ENCODE measurements around the gene FBF1. TPM values are rescaled to one million over a fixed set of nuclear protein-coding genes. Genes with fewer than 3 reads are reported as not detected.

Gene FBF1
- total RNA-seq, 6 experiments from 2014 or later: 0.86 to 3.1 (median 2.7) TPM

DNA sequence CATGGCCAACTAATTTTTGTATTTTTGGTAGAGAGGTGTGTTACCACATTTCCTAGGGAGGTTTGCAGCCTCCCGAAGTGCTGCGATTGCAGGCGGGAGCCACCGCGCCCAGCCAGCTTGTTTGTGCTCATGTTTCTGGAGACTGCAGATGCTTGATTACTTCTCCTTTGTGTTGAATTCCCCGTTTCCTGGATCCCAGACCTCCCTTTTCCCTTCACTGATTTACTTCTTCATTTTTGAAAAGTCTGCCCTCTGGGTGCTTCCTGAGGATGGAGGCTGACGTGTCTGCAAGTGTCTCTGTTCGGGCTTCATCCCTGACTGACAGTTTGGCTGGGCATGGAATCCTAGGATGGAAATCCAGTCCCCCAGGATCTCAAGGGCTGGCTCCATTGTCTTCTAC lies 55.4 kb downstream of the FBF1 start:
- 65% methylated on average over 7 of the region's 8 CpGs for WGBS (ENCODE audit: insufficient coverage, low coverage, low lambda C conversion rate, missing lambda C conversion rate)
- Histone ChIP-seq H3K27ac (no peak overlapping the region), H3K36me3 (no peaks in the 10 kb centered on the region), H3K9me3 (no peaks in the 10 kb centered on the region), H3K4me1 (no peaks in the 10 kb centered on the region), H3K27me3 (no peaks in the 10 kb centered on the region), H3K4me3 (no peak overlapping the region)
- intact Hi-C loops (cut with DNase I): no loop called here
- ATAC-seq: no peak
- no peak for DNase-seq
- TF ChIP-seq CTCF (IDR thresholded peaks at IDR 0.05): no peak
- TF ChIP-seq POLR2A (IDR thresholded peaks at IDR 0.05): no peak

DNA sequence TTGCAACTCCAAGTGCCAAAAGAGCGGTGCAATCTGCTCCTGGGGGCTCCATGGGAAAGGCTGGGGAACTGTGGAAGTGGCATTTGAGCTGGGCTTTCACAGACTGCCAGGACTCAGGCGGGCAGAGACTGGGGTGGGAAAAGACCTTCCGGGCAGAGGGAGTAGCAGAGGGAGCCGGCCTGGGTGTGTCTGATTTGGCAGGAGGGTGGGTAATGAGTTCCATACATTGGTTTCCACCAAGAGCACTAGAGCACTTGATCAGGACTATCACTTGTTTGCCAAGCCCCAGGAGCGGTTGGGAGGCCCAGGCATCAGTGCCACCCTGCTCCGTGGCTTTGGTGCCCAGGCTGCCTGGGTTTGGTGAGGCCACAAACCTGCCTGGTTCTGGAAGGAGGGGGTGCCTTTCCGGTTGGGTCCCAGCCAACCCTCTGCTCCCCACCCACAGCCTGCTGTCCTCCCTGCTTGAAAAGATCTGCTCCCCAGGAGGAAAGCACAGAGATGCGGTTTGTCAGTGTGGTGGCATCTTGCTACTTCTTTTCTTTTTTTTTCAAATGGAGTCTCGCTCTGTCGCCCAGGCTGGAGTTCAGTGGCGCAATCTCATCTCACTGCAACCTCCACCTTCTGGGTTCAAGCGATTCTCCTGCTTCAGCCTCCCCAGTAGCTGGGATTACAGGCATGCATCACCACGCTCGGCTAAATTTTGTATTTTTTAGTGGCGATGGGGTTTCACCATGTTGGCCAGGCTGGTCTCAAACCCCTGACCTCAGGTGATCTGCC lies 59.0 kb downstream of the FBF1 start:
- intact Hi-C loops (cut with DNase I): no loop called here
- H3K4me1 ChIP-seq: peaks cover 0 to 12% (median 0%) of the 10 kb centered on the region in 4 donors
- H3K9me3 ChIP-seq: no peaks in the 10 kb centered on the region
- ATAC-seq (no peak), DNase-seq (no peak)
- H3K27me3 ChIP-seq: no peaks in the 10 kb centered on the region
- no peak overlapping the region for H3K27ac ChIP-seq
- H3K36me3 ChIP-seq: no peaks in the 10 kb centered on the region
- 90% methylated on average over 8 of the region's 15 CpGs for WGBS (ENCODE audit: insufficient coverage, low coverage, low lambda C conversion rate, missing lambda C conversion rate)
- H3K4me3 ChIP-seq: no peak overlapping the region
- TF ChIP-seq POLR2A (IDR thresholded peaks at IDR 0.05) (no peak), CTCF (IDR thresholded peaks at IDR 0.05) (no peak)

DNA sequence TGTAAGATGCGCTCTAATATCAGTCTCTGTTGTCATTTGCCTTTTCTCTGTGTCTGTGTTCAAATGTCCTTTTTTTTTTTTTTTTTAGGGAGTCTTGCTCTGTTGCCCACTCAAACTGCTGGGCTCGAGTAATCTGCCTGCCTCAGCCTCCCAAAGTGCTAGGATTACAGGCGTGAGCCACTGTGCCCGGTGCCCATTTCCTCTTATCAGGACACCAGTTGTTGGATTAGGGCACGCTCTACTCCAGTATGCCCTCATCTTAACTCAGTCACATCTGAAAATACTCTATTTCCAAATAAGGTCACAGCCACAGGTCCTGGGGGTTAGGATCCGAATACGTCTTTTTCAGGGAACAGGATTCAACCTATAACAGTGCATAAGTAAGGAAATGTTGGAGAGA lies 60.6 kb downstream of the FBF1 start:
- no peak for DNase-seq
- TF ChIP-seq CTCF (IDR thresholded peaks at IDR 0.05) (no peak), POLR2A (IDR thresholded peaks at IDR 0.05) (no peak)
- H3K36me3 ChIP-seq: no peaks in the 10 kb centered on the region
- ATAC-seq: no peak
- H3K4me1 ChIP-seq: peaks cover 0 to 27% (median 7%) of the 10 kb centered on the region in 4 donors
- 79% methylated on average over 6 of the region's 7 CpGs for WGBS (ENCODE audit: insufficient coverage, low coverage, low lambda C conversion rate, missing lambda C conversion rate)
- H3K27ac ChIP-seq: no peak overlapping the region
- H3K9me3 ChIP-seq: no peaks in the 10 kb centered on the region
- no peaks in the 10 kb centered on the region for H3K27me3 ChIP-seq
- intact Hi-C loops (cut with DNase I): no loop called here
- no peak overlapping the region for H3K4me3 ChIP-seq

- Histone ChIP-seq H3K9me3 (no peaks in the 10 kb centered on the region), H3K4me3 (peak within 1 kb of the TSS; percentile 61 to 70 (median 66)), H3K27ac (peak within 1 kb of the TSS; percentile 67 to 89 (median 76)), H3K36me3 (peaks cover 0 to 7% (median 0%) of the 10 kb centered on the region in 4 donors), H3K27me3 (no peaks in the 10 kb centered on the region), H3K4me1 (peaks cover 0 to 27% (median 8%) of the 10 kb centered on the region in 4 donors)
- intact Hi-C loops (cut with DNase I): no loop called here
- ATAC-seq: peak; percentile 44 to 69 (median 60)
- TF ChIP-seq CTCF (IDR thresholded peaks at IDR 0.05) (no peak), POLR2A (IDR thresholded peaks at IDR 0.05) (peak; percentile 73)
- WGBS (ENCODE audit: insufficient coverage, low coverage, low lambda C conversion rate, missing lambda C conversion rate): 0% methylated on average over 11 of the region's 87 CpGs
- DNase-seq: peak; percentile 79 to 83 (median 81)
Measured at GRCh38 chr17:75878174-75878998, 62.5 kb downstream of the FBF1 start, which contains the start of gene TRIM47. Gene TRIM47 (minus strand): TSS chr17:75878581. CDS start chr17:75878548, 33 bp downstream.

Data from right lobe of liver (tissue), 6 donors.